BLaER1 treated with 17β-estradiol and CSF1 and Interleukin-3, amounts not matched to agents 10 nM and 100 nM (cell line): ENCODE results near the gene UBAC1.

ENCODE experiments used
- H3K27ac ChIP-seq, 11 experiments: shearing (Covaris generic); formaldehyde crosslinking; 2 replicates each; pipeline ENCODE4 v1.8.1; 2022
- H3K27me3 ChIP-seq, 11 experiments: shearing (Covaris generic); formaldehyde crosslinking; 2 replicates each; pipeline ENCODE4 v1.8.1; 2022
- H3K36me3 ChIP-seq, 11 experiments: shearing (Covaris generic); formaldehyde crosslinking; 2 replicates each; pipeline ENCODE4 v1.8.1; 2022
- H3K4me1 ChIP-seq, 10 experiments: shearing (Covaris generic); formaldehyde crosslinking; 2 replicates each; pipeline ENCODE4 v1.8.1; 2022
- H3K4me2 ChIP-seq, 11 experiments: shearing (Covaris generic); formaldehyde crosslinking; 2 replicates each; pipeline ENCODE4 v1.8.1; 2022
- H3K4me3 ChIP-seq, 10 experiments: shearing (Covaris generic); formaldehyde crosslinking; 2 replicates each; pipeline ENCODE4 v1.8.1; 2022
- H3K9ac ChIP-seq, 11 experiments: shearing (Covaris generic); formaldehyde crosslinking; 2 replicates each; pipeline ENCODE4 v1.8.1; 2022
- H3K9me3 ChIP-seq, 11 experiments: shearing (Covaris generic); formaldehyde crosslinking; replicated peaks in 1 of 11; 2 replicates each; pipeline ENCODE4 v1.8.1; 2022
- H4K20me1 ChIP-seq, 11 experiments: shearing (Covaris generic); formaldehyde crosslinking; 2 replicates each; pipeline ENCODE4 v1.8.1; 2022
- Cebpa-rat ChIP-seq, 11 experiments: shearing (Covaris generic); IDR thresholded peaks; 2 replicates each; pipeline ENCODE4 v1.8.1; 2022

Gene UBAC1

GRCh38 chr9:135961811-135962695 lies 880 bp upstream of the UBAC1 start:
- Histone ChIP-seq H3K27me3 (no peaks in the 10 kb centered on the region), H3K36me3 (peaks cover 0 to 12% (median 6%) of the 10 kb centered on the region in 11 experiments; a peak in 8 of 22 replicates), H3K9me3 (no peaks in the 10 kb centered on the region), H4K20me1 (peaks cover 29 to 38% (median 35%) of the 10 kb centered on the region in 11 experiments), H3K27ac (no peak overlapping the region), H3K4me3 (peak overlapping the region in 1 of 10 experiments; percentile 95; a peak in 2 of 20 replicates), H3K9ac (0 out of 22 replicates have a peak overlapping the region, but pooled peaks of 1 of the 11 experiments have one; percentile 5), H3K4me1 (peaks cover 59 to 81% (median 73%) of the 10 kb centered on the region in 10 experiments), H3K4me2 (peak overlapping the region; percentile 53 to 84 (median 75))
- TF ChIP-seq Cebpa-rat (IDR thresholded peaks at IDR 0.05) = no peak

- Histone ChIP-seq H3K27ac (peak overlapping the region; percentile 52 to 82 (median 73)), H3K27me3 (no peaks in the 10 kb centered on the region), H3K4me2 (peak overlapping the region; percentile 88 to 99 (median 95)), H3K36me3 (peaks cover 3 to 23% (median 13%) of the 10 kb centered on the region in 11 experiments; a peak in 16 of 22 replicates), H3K9me3 (no peaks in the 10 kb centered on the region), H3K4me3 (peak overlapping the region; percentile 78 to 97 (median 94)), H4K20me1 (peaks cover 43 to 52% (median 49%) of the 10 kb centered on the region in 11 experiments), H3K4me1 (peaks cover 51 to 72% (median 65%) of the 10 kb centered on the region in 10 experiments), H3K9ac (peak overlapping the region; percentile 82 to 92 (median 87))
- TF ChIP-seq Cebpa-rat (IDR thresholded peaks at IDR 0.05) = no peak
These were observed 529 bp downstream of the UBAC1 start for GRCh38 chr9:135960411-135961276.

GRCh38 chr9:135959814-135960213 lies 1.4 kb downstream of the UBAC1 start:
- Histone ChIP-seq H3K27me3 (no peaks in the 10 kb centered on the region), H3K4me3 (peak overlapping the region; percentile 78 to 97 (median 94)), H3K9me3 (no peaks in the 10 kb centered on the region), H3K4me1 (peaks cover 51 to 64% (median 56%) of the 10 kb centered on the region in 10 experiments), H3K36me3 (peaks cover 5 to 32% (median 22%) of the 10 kb centered on the region in 11 experiments), H3K27ac (peak overlapping the region in 4 of 11 experiments; percentile 52 to 82 (median 76); a peak in 2 of 22 replicates), H4K20me1 (peaks cover 52 to 61% (median 56%) of the 10 kb centered on the region in 11 experiments), H3K9ac (peak overlapping the region; percentile 82 to 92 (median 87)), H3K4me2 (peak overlapping the region; percentile 88 to 99 (median 95))
- no peak for TF ChIP-seq Cebpa-rat (IDR thresholded peaks at IDR 0.05)

DNA sequence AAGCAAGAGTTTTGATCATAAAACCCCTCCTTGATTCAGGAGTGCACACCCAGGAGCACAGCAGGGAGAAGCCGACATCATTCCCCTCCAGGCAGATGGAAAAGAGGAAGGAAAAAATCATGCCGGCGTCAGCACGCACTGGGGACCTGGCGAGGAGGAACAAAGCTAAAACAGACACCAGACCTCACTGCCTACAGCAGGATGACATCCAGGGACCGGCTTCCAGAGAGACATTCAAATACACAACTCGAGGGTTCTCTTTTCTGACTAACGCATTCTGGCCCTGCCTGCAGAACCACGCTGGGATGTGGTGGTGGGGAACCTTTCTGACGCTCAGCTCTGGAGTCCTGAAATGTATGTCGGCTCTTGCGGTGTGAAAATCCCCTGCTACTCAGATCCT lies 2.7 kb downstream of the UBAC1 start:
- Histone ChIP-seq H4K20me1 (peaks cover 53 to 70% (median 63%) of the 10 kb centered on the region in 11 experiments), H3K4me1 (peaks cover 42 to 50% (median 44%) of the 10 kb centered on the region in 10 experiments), H3K4me2 (peak overlapping the region in 9 of 11 experiments; percentile 3 to 99 (median 94); a peak in 12 of 22 replicates), H3K9ac (peak overlapping the region in 4 of 11 experiments; percentile 28 to 89 (median 86); a peak in 4 of 22 replicates), H3K4me3 (peak overlapping the region in 1 of 10 experiments; percentile 96; a peak in 1 of 20 replicates), H3K27ac (no peak overlapping the region), H3K36me3 (peaks cover 16 to 45% (median 35%) of the 10 kb centered on the region in 11 experiments), H3K9me3 (no peaks in the 10 kb centered on the region), H3K27me3 (no peaks in the 10 kb centered on the region)
- TF ChIP-seq Cebpa-rat (IDR thresholded peaks at IDR 0.05) = no peak

DNA sequence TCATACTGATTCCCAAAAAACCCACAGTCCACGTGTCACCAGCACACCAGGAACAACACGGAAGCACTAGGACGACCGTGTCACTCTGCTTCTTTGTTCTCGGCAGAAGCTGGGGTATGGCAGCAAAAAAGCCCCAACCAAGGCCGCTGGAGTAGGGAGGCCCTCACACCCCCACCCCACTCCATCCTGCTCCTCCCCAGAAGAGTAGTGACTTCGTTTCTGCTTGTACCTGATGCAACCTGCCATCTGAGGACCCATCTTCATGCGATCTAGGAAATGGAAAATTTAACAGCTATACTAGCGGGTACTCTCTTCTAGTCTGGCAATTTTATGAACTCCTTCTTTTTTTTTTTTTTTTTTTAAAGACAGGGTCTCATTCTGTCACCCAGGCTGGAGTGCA lies 3.7 kb downstream of the UBAC1 start:
- peaks cover 32 to 40% (median 34%) of the 10 kb centered on the region in 10 experiments for H3K4me1 ChIP-seq
- peaks cover 53 to 80% (median 67%) of the 10 kb centered on the region in 11 experiments for H4K20me1 ChIP-seq
- H3K4me3 ChIP-seq = no peak overlapping the region
- no peak overlapping the region for H3K27ac ChIP-seq
- peaks cover 27 to 56% (median 45%) of the 10 kb centered on the region in 11 experiments for H3K36me3 ChIP-seq
- TF ChIP-seq Cebpa-rat (IDR thresholded peaks at IDR 0.05) = no peak
- no peak overlapping the region for H3K4me2 ChIP-seq
- no peaks in the 10 kb centered on the region for H3K27me3 ChIP-seq
- no peak overlapping the region for H3K9ac ChIP-seq
- no peaks in the 10 kb centered on the region for H3K9me3 ChIP-seq

- Histone ChIP-seq H3K4me3 (no peak overlapping the region), H4K20me1 (peaks cover 53 to 87% (median 67%) of the 10 kb centered on the region in 11 experiments)
These were observed 4.4 kb downstream of the UBAC1 start for GRCh38 chr9:135956802-135957174.

DNA sequence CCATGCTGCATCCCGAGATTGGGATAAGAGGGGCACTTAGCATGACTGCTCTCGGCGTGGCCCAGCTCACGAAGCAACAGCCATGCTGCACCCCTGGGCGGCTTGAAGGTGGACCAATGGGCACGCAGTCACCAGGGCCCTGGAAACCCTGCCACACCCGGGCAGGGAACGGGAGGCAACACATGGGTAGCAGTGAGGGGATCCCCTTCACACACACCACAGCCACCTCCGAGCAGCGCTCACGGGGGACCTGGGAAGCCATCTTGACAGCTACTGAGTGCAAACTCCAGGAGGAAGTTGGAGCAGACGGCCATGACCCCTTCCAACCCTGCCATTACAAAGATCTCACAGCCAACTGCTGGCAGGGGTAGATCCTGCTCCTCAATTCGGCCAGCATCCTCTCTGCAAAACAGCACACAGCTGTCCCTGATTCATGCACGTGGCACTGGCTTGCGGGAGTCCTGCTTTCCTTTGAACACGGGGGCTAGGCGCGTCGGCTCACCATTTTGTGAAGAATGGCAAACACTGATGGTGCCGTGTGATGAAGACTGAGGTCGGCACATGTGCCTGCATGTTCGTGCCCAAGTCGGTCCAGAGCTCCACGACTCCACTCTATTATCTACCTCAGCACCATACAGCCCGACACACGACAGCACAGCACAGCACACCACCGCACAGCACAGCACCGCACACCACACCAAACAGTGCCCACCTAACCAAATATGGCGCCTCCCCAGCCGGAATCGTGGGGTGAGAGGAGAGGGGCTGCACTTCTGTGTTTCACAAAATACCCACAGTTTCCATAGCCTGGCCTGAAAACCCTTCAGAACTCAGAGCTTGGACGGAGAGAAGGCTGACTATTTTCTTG lies 5.0 kb downstream of the UBAC1 start:
- Histone ChIP-seq H3K27ac (no peak overlapping the region), H4K20me1 (peaks cover 53 to 92% (median 67%) of the 10 kb centered on the region in 11 experiments), H3K9me3 (no peaks in the 10 kb centered on the region), H3K9ac (no peak overlapping the region), H3K36me3 (peaks cover 40 to 68% (median 58%) of the 10 kb centered on the region in 11 experiments), H3K27me3 (no peaks in the 10 kb centered on the region), H3K4me1 (peaks cover 21 to 29% (median 23%) of the 10 kb centered on the region in 10 experiments), H3K4me3 (no peak overlapping the region), H3K4me2 (no peak overlapping the region)
- TF ChIP-seq Cebpa-rat (IDR thresholded peaks at IDR 0.05) = no peak

More at GRCh38 chr9:135956802-135957174, 4.4 kb downstream of the UBAC1 start:
- Histone ChIP-seq H3K27ac (no peak overlapping the region), H3K4me1 (peaks cover 26 to 33% (median 27%) of the 10 kb centered on the region in 10 experiments), H3K4me2 (no peak overlapping the region), H3K36me3 (peaks cover 33 to 62% (median 52%) of the 10 kb centered on the region in 11 experiments), H3K27me3 (no peaks in the 10 kb centered on the region), H3K9me3 (no peaks in the 10 kb centered on the region), H3K9ac (peak overlapping the region in 2 of 11 experiments; percentile 15 to 22; a peak in 1 of 22 replicates)
- TF ChIP-seq Cebpa-rat (IDR thresholded peaks at IDR 0.05) = no peak
